ENCODE measurements around the gene ANKRD42. TPM values are rescaled to one million over a fixed set of nuclear protein-coding genes. Genes with fewer than 3 reads are reported as not detected.

Gene ANKRD42
- total and polyA plus RNA-seq, 9 of the 15 experiments (the other 6 are each of a cell fraction or from before 2014, with no cell fraction given) = 2.8 to 9.1 (median 6.1) TPM

GRCh38 chr11:83259559-83259958, 66.0 kb downstream of the ANKRD42 start (continued):
- TF ChIP-seq TAF9B (IDR thresholded peaks at IDR 0.05; ENCODE audit: partially characterized antibody) (no peak), HMGN3 (IDR thresholded peaks at IDR 0.05; ENCODE audit: borderline replicate concordance, extremely low read depth, insufficient read length, low read depth, low read length) (no peak), JUNB (CRISPR knock-in tag; conservative IDR thresholded peaks at IDR 0.05) (no peak)

- Histone ChIP-seq H3K36me3 (ENCODE audit: control insufficient read depth, insufficient read depth, low read length) (peaks cover 21% of the 10 kb centered on the region; the same call in 2 of the 3 replicates), H3K9me1 (ENCODE audit: control insufficient read depth, insufficient read depth, low read length) (no peaks in the 10 kb centered on the region), H3K79me2 (ENCODE audit: control insufficient read depth, insufficient read depth, low read length) (no peaks in the 10 kb centered on the region), H3K27ac (ENCODE audit: extremely low read depth, low read depth, low read length) (no peak overlapping the region), H3K9me3 (replicated peaks; ENCODE audit: control insufficient read depth, insufficient read depth, low read depth, low read length) (no peaks in the 10 kb centered on the region), H3K27me3 (ENCODE audit: control insufficient read depth in 2 of 2, insufficient read depth in 2 of 2, low read length in 2 of 2) (no peaks in the 10 kb centered on the region), H3K9ac (ENCODE audit: insufficient read depth in 1 of 2, low read depth in 2 of 2, low read length in 2 of 2) (no peak overlapping the region), H2AFZ (ENCODE audit: low read depth, low read length) (no peak overlapping the region), H3K4me3 (no peak overlapping the region), H4K20me1 (replicated peaks; ENCODE audit: control insufficient read depth, insufficient read depth, low read length) (no peaks in the 10 kb centered on the region), H3K4me2 (ENCODE audit: insufficient read depth, low read length) (no peak overlapping the region), H3K4me1 (replicated peaks in 1 of 2; ENCODE audit: control insufficient read depth in 2 of 2, insufficient read depth in 2 of 2, low read length in 2 of 2) (no peaks in the 10 kb centered on the region)
- DNase-seq (ENCODE audit: extremely low read depth in 1 of 4, low spot score in 3 of 4) (no peak), ATAC-seq (no peak), FAIRE-seq (no peak)
- ChIA-PET CTCF (ENCODE audit: low intra/inter-chr PET ratio) (no interaction called here), POLR2A (interaction anchor here (0.7 to 1.2 kb wide), 2 partner anchors 13 to 20 kb away, joined by 3 read pairs; partner anchors contain the start of gene CCDC90B)
- no TSS peak for BruUV-seq (replicated peaks)
- intact Hi-C loops (cut with micrococcal nuclease) (no loop called here), in situ Hi-C loops (cut with MboI) (no loop called here)
- TF ChIP-seq CBFA2T3 (IDR thresholded peaks at IDR 0.05) (no peak), BRD9 (IDR thresholded peaks at IDR 0.05; ENCODE audit: low read depth, partially characterized antibody) (no peak), POLR3G (IDR thresholded peaks at IDR 0.05; ENCODE audit: extremely low read depth, insufficient read length, insufficient replicate concordance) (no peak), HDAC6 (IDR thresholded peaks at IDR 0.05; ENCODE audit: low read depth, low read length) (no peak), HDAC1 (IDR thresholded peaks at IDR 0.05) (no peak), ZNF311 (CRISPR knock-in tag; IDR thresholded peaks at IDR 0.05) (no peak), ESRRB (CRISPR knock-in tag; IDR thresholded peaks at IDR 0.05; ENCODE audit: borderline replicate concordance) (no peak), ZNF668 (CRISPR knock-in tag; IDR thresholded peaks at IDR 0.05) (no peak), FUS (optimal IDR thresholded peaks at IDR 0.05; ENCODE audit: low read depth, low read length) (no peak), DPF2 (IDR thresholded peaks at IDR 0.05) (no peak), BCLAF1 (IDR thresholded peaks at IDR 0.05; ENCODE audit: borderline replicate concordance in 1 of 2, control insufficient read depth in 1 of 2, low read depth in 2 of 2, low read length in 1 of 2) (no peak), HCFC1 (IDR thresholded peaks at IDR 0.05; ENCODE audit: low read depth, low read length) (no peak), TRIM24 (IDR thresholded peaks at IDR 0.05) (no peak), NR0B1 (IDR thresholded peaks at IDR 0.05; ENCODE audit: partially characterized antibody) (no peak)
- 100% methylated on average over 1 of the region's 1 CpG for WGBS (ENCODE audit: insufficient coverage, low coverage, missing lambda C conversion rate)
Observed at GRCh38 chr11:83265331-83265730, 71.8 kb downstream of the ANKRD42 start.
